Heart left ventricle (tissue), 13 donors: ENCODE data around the gene SLC17A8.

Experiments used
- CTCF ChIP-seq, 12 donors: fragments of 200-600 bp; sonication (generic) in 4 of 12; IDR thresholded peaks; one replicate each; pipeline versions ENCODE4 v1.5.0 to v1.8.0; 2018 to 2022; ENCODE audit warnings: antibody characterized with exemption in 12 of 12, mild to moderate bottlenecking in 5 of 12
- POLR2A ChIP-seq, 2 donors: fragments of 450-650 bp; IDR thresholded peaks; one replicate each; pipeline ENCODE4 v1.6.1; 2017; ENCODE audit warnings: antibody characterized with exemption in 2 of 2, mild to moderate bottlenecking in 2 of 2, moderate library complexity in 2 of 2
- donor health status: ischemic (EF 13 %, LVEDD 7.1; RV severe dilation, severe dysfunction).
- donor health status: DM: no; HTN: yes; CAD: no.
- donor health status: DM: no; HTN: no; CAD: no.
- donor health status: ischemic (EF 25% LVEDD 6.9; RV normal size, moderate dysfunction).
- donor health status: ischemic (EF 25% LVEDD 5.7; RV mildly dilated, moderate dysfunction).
- donor health status: ischemic (EF 35%, LVEDD 5.7; RV mildly dilated, moderate dysfunction).
- donor health status: nonischemic (EF 11% LVEDD 7.7; RV severe dilation, severe dysfunction).
- donor health status: DM: yes; HTN: yes; CAD: no.
- donor health status: PGD.
- donor health status: ischemic (EF 29% LVEDD 5.4; RV normal size, mild dysfunction).
- donor health status: nonischemic (EF 23%, LVEDD 6.1; RV moderate dilation, normal function).

- TF ChIP-seq CTCF (IDR thresholded peaks at IDR 0.05) (no peak), POLR2A (IDR thresholded peaks at IDR 0.05) (no peak)
Observed at GRCh38 chr12:100427078-100427477, 70.2 kb downstream of the SLC17A8 start.
